ENCODE results near the gene RNPS1.
"Not testable (repeated sequence)": the region's sequence is repeated elsewhere in the genome, so short reads cannot be mapped to it uniquely, and the experiment has no call there.

The RNPS1 gene

GRCh38 chr16:2282262-2282661, 14.3 kb upstream of the RNPS1 start:
- no peak for DNase-seq

- DNase-seq, result no peak
Observed at GRCh38 chr16:2280981-2281542, 13.1 kb upstream of the RNPS1 start.

GRCh38 chr16:2280461-2280860, 12.5 kb upstream of the RNPS1 start:
- no peak for DNase-seq

- no peak for DNase-seq
Observed at GRCh38 chr16:2278956-2279800, 11.3 kb upstream of the RNPS1 start.

- DNase-seq, result no peak
Observed at GRCh38 chr16:2278272-2278608, 10.3 kb upstream of the RNPS1 start.

GRCh38 chr16:2277466-2278271, 9.7 kb upstream of the RNPS1 start:
- no peak for DNase-seq

GRCh38 chr16:2276368-2277195, 8.7 kb upstream of the RNPS1 start:
- DNase-seq, result no peak

GRCh38 chr16:2275476-2276367, 7.8 kb upstream of the RNPS1 start:
- DNase-seq, result no peak

GRCh38 chr16:2273931-2274330, 6.0 kb upstream of the RNPS1 start:
- no peak for DNase-seq

GRCh38 chr16:2273484-2273883, 5.6 kb upstream of the RNPS1 start:
- DNase-seq, result no peak

- no peak for DNase-seq
Observed at GRCh38 chr16:2271848-2272461, 4.0 kb upstream of the RNPS1 start.

GRCh38 chr16:2270588-2271470, 2.9 kb upstream of the RNPS1 start:
- no peak for DNase-seq

GRCh38 chr16:2270070-2270462, 2.1 kb upstream of the RNPS1 start:
- DNase-seq, result no peak

- not testable (repeated sequence) for DNase-seq
Observed at GRCh38 chr16:2267505-2267912, 417 bp downstream of the RNPS1 start.

GRCh38 chr16:2266887-2267286, 1.0 kb downstream of the RNPS1 start:
- not testable (repeated sequence) for DNase-seq

- DNase-seq, result not testable (repeated sequence)
Observed at GRCh38 chr16:2263026-2263425, 4.9 kb downstream of the RNPS1 start.

GRCh38 chr16:2260250-2260649, 7.7 kb downstream of the RNPS1 start:
- DNase-seq, result no peak

- DNase-seq, result not testable (repeated sequence)
Observed at GRCh38 chr16:2258530-2258929, 9.4 kb downstream of the RNPS1 start.

GRCh38 chr16:2257726-2258125, 10.2 kb downstream of the RNPS1 start:
- no peak for DNase-seq

- no peak for DNase-seq
Observed at GRCh38 chr16:2256531-2257140, 11.3 kb downstream of the RNPS1 start.
